WI38 (cell line): Measurements from ENCODE around the gene COL5A1.

ENCODE experiments used
- H3K4me3 ChIP-seq: 2 replicates; pipeline ENCODE4 v1.5.1; 2011; ENCODE audit warnings: low read depth, mild to moderate bottlenecking, control low read depth, low read length
- TF ChIP-seq, protein P1 (sequence below): IDR thresholded peaks from 2 replicates; pipeline ENCODE4 v1.5.1; 2012; ENCODE audit warnings: low read depth, mild to moderate bottlenecking, control low read depth, low read length

Gene COL5A1

DNA sequence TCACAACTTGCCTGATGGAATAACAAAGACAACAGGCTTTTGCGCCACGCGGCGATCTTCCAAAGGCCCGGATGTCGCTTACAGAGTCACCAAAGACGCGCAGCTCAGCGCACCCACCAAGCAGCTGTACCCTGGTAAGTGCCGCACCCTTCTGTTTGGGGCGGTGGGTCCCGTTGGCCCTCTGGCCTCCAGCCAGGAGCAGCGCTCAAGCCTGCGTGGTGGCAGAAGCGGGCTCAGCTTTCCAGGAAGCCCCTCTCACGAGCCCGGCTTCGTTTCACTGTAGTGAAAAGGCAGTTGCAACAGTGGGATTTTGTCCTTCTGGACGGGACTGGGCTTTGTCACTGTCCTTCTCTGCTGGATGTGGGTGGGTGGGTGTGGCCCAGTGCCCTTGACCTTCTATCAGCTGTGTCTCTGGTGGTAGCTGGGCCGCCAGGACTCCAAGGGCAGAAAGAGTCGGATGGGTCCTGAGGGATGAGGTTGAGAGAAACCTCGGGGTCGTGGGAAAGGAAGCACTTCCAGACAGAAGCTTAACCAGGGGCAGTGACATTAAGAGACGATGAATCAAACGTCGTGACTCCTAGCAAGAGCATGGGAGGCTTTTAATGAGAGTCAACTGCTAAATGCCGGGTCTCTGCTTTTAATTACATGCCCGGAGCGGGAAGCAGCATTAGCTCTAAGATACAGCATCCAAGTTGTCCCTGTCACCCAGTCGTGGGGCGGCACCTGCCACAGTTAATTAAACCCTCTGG is 49.5 kb downstream of the COL5A1 start:
- H3K4me3 ChIP-seq, result no peak overlapping the region
- TF ChIP-seq, protein P1, sequence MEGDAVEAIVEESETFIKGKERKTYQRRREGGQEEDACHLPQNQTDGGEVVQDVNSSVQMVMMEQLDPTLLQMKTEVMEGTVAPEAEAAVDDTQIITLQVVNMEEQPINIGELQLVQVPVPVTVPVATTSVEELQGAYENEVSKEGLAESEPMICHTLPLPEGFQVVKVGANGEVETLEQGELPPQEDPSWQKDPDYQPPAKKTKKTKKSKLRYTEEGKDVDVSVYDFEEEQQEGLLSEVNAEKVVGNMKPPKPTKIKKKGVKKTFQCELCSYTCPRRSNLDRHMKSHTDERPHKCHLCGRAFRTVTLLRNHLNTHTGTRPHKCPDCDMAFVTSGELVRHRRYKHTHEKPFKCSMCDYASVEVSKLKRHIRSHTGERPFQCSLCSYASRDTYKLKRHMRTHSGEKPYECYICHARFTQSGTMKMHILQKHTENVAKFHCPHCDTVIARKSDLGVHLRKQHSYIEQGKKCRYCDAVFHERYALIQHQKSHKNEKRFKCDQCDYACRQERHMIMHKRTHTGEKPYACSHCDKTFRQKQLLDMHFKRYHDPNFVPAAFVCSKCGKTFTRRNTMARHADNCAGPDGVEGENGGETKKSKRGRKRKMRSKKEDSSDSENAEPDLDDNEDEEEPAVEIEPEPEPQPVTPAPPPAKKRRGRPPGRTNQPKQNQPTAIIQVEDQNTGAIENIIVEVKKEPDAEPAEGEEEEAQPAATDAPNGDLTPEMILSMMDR, result no peak

DNA sequence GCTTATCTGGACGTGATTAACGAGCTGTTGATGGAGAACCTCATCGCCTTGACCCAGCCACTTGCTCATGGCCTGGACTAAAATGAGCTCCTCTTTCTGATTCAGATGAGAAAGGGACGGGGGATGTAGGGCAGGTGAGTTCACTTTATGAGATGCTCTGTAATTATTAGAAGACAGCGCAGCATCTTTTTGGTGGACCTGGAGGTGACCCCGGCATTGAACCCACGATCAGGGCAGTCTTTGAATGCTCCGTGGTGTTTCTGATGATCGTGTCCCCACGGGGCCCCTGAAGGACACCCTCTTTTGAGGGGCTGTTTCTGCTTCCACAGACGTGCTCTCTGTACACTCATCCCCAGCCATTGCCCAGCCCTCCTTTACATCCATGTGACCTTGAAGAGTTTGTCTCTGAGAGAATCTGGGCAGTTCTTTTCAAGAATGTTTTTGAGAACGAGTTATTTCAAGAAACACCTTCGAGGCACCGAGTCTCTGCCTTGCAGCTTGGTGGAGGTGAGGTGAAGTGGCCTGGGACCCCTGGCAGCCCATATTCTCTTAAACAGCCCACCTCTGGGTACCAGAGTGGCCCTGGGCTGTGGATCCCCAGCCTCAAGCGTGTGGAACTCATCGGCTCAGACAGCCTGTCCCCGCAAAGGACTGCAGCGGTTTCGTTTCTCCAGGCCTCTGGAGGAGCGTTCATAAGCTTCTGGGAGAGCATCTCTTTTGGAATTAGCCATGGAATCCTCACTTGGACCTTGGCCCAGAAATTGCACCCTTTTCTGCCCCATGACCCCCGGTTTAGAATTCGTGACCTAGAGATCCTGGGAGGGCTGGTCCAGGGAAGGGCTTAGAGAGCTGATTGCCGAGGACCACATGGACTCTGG is 50.3 kb downstream of the COL5A1 start:
- no peak overlapping the region for H3K4me3 ChIP-seq
- TF ChIP-seq, protein P1, result no peak

DNA sequence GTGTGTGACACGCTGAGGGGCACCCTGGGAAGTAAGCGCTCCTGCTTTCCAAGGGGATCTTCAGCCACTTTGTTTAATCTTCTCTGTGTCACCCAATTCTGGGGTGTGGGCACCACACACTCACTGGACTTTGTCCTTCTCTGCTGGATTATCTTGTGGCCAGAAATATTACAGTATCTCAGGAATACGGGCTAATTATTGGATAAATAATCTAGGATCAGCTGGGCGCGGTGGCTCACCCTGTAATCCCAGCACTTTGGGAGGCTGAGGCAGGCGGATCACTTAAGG is 50.9 kb downstream of the COL5A1 start:
- H3K4me3 ChIP-seq, result no peak overlapping the region
- TF ChIP-seq, protein P1, result no peak

DNA sequence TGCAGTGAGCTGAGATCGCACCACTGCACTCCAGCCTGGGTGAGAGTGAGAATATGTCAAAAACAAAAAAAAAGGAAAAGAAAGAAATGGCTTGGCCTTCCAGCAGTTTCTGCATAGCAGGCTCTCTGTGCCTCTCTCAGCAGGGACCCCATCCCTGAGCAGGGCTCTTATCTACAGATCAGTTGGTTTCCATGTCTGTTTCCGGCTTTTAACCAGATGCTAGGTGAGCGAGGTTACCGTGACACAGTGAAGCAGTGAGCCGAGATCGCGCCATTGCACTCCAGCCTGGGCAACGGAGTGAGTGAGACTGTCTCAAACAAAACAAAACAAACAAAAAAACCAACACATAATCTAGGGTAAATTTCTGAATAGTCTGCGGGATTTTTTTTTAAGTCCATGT is 51.4 kb downstream of the COL5A1 start:
- TF ChIP-seq, protein P1, result no peak

DNA sequence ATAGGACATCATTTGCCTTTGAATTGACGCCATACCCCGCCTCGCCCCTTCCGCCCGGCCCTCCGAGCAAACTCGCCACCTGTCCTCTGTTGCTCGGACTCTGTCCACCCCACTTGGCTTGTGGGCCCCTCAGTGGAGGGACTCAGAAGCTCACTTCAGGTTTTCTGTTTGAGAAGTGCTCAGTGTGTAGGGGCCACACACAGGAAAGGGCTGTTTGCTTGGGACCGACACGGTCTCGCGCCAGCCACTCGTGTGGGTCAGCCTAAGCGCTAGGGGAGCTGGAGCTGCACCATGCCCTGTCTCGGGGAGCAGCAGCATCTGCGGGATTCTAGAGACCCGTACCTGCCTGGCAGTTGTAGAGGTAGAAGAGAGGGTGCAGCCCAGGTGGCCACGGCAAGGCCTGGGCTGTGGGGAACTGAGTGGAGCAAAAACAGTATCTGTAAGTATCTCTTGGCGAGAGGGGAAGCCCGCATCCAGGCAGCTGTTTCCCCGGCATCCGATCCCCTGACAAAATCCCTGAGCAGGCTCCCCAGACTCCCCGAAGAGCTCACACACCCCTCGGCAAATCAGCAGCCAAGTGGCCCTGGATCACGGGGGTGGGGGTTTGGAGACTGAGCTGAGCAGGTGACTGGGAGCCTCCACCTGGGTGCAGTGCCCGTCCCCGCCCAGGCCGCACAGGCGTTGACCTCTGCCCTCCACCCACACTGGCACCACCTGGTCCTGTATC is 52.2 kb downstream of the COL5A1 start:
- TF ChIP-seq, protein P1, result no peak
- H3K4me3 ChIP-seq, result no peak overlapping the region

More for the DNA sequence above, 51.4 kb downstream of the COL5A1 start:
- H3K4me3 ChIP-seq, result no peak overlapping the region

DNA sequence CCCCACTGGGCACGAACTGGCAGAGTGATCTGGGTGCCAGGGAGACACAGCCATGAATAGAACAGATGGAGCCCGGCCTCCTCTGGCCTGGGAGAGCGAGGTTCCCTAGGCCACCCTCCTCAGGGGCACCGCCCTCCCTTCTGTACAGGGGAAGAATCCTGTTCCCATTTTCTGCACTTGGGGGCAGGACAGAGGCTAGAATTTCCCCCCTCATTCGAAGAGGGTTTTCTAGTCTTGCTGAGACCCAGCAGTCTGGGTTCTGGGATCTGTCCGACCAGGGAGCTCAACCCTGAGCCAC is 52.7 kb downstream of the COL5A1 start:
- TF ChIP-seq, protein P1, result no peak

DNA sequence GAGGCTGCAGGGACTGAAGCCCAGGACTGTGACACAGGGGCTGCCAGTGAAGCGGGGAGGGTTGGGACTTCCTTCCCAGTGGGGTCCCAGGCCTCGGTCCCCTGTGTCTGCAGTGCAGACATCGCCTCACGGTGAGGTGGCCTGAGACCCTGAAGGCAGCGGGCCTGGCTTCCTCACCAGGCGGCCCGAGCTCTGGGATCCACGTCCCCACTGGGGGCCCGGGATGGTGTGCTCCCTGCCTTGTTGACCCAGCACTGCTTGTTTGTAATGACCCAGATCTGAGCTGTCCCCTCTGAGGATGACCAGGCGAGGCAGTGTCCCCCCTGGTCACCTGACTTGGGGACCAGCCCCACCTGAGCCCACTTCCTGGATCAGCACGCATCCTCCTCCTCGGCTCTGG is 53.1 kb downstream of the COL5A1 start:
- TF ChIP-seq, protein P1, result no peak
- H3K4me3 ChIP-seq, result no peak overlapping the region

More for the DNA sequence above, 52.7 kb downstream of the COL5A1 start:
- no peak overlapping the region for H3K4me3 ChIP-seq
